ENCODE measurements around the gene CHN2. TPM values are rescaled to one million over a fixed set of nuclear protein-coding genes. Genes with fewer than 3 reads are reported as not detected.

Gene CHN2
- total RNA-seq, 2 donors from 2014 or later = 4.1 to 4.8 TPM

- intact Hi-C loops (cut with DNase I) = no loop called here
- DNase-seq (no peak), ATAC-seq (no peak)
These were observed 170.8 kb downstream of the CHN2 start for GRCh38 chr7:29365423-29365822.

DNA sequence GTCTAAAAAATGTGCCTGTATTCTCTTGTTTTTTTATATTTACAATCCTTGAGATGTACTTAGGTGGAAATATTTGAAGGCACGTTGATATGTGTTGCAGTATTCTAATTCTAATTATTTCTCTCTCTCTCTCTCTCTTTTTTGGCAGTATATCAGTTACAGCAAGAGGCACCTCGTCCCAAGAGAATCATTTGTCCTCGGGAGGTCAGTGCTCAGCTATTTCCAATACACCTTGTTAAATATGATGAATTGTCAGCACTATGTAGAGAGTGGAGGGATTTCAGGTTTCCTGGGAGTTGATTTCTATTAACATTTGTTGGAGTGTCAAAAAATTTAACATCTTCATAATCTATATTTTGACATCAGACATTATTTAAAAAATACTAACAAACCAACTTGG lies 173.2 kb downstream of the CHN2 start:
- ATAC-seq (no peak), DNase-seq (no peak)
- intact Hi-C loops (cut with DNase I) = no loop called here

DNA sequence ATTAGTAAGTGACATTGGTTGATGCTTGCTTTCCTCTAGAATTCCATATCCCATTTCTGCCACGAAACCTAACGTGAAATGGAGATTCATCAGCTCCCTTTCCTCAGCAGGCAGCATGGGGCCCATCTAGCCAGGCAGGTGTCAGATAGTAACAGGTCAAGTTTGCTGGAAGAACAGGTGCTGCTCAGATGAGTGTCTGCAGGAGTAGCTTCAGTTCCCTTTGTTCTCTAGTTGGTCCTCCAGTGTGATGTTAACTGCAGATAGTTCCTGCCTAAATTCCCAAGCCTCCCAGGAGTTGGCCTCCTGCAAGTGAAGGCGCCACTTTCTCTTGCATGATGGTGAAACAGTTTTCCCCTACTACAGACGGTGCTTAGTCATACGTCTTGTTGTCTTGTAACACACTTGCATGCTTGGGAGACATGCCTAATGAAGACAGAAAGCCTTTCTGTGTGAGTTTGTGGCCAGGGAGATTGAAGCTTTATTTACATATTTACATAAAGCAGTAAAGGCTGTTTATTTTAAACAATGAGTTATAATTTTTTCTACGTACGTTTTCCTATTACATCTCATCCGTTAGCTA lies 175.4 kb downstream of the CHN2 start:
- DNase-seq (no peak), ATAC-seq (no peak)
- intact Hi-C loops (cut with DNase I) = no loop called here

GRCh38 chr7:29370531-29371314 lies 176.1 kb downstream of the CHN2 start:
- intact Hi-C loops (cut with DNase I) = no loop called here
- peak; percentile 26 for DNase-seq
- peak in 1 of 2 donors; percentile 94 for ATAC-seq

GRCh38 chr7:29371472-29371871 lies 176.9 kb downstream of the CHN2 start:
- intact Hi-C loops (cut with DNase I) = no loop called here
- ATAC-seq (no peak), DNase-seq (no peak)

DNA sequence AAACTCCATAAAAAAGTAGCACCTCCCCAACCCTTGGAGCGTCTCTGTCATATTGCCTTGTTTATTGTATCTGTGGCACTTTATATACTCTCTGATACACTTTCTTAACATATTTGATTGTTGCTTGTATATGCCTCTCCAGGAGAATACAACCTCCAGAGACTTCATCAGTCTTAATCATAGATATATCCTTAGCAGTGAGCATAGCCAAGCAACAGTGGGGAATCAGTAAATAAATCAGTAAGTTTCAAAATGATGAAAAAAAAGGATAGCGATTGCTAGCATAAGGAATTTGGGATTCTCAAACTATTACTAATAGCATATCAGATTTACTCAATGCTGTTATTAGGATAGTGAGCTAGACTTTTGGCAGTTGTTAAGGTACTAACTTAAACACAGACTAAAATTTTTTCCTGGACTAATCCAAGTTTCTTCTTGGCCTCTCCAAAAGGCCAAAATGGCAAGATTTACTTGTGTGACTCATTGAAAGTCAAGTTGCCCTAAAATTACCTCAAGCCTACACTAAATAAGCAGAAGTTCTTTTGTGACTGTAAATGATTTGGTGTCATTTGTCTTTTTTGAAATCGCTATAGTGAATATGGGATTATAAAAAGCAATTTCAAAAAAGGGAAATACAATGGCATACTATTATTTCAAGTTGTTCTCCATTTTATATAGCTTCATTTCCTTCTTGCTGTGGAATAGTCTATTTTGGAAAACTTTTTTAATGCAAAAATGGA lies 177.9 kb downstream of the CHN2 start:
- DNase-seq (no peak), ATAC-seq (no peak)
- intact Hi-C loops (cut with DNase I) = no loop called here

DNA sequence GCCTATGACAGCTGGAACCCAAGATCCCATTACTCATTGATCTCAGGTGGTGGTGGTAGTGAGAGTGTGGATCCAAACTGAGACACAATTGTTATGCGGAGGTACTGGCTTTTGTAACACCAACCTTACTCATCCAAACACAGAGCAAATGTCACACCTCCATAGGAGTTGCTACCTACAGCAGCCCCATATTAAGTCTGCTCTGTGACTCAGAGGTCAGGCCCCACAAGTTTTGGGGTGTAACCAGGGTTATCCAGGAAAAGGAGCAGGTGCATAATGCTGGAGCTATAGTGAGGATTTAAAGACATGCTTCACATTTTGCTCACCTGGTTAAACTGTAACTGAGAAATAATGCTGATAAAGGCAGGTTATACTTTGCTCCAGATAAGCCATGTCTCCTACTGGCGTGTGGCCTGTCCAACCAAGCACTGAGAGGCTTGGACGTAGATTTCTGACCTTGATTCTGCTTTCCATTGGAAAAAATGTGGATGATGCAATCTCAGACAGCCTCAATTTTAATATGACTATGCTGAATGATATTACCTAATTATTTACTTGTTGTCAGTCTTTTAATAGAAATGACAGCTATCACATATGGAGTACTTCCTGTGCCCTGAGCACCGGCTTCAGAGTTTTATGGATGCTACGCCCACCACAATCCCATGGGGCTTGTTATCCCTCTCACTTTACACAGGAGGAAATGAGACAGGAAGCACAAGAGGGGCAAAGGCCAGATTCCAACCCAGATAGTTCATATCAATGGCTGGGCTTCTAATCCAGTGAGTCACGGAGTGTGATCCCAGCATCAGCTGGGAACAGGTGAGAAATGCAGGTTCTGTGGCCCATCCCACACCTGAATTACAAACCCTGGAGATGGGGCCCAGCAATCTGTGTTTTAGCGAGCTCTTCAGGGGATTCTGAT lies 181.3 kb downstream of the CHN2 start:
- intact Hi-C loops (cut with DNase I) = no loop called here
- ATAC-seq (peak in 1 of 2 donors; percentile 15), DNase-seq (no peak)

- intact Hi-C loops (cut with DNase I) = no loop called here
- ATAC-seq = no peak
- no peak for DNase-seq
These were observed 183.1 kb downstream of the CHN2 start for GRCh38 chr7:29377718-29378117.

DNA sequence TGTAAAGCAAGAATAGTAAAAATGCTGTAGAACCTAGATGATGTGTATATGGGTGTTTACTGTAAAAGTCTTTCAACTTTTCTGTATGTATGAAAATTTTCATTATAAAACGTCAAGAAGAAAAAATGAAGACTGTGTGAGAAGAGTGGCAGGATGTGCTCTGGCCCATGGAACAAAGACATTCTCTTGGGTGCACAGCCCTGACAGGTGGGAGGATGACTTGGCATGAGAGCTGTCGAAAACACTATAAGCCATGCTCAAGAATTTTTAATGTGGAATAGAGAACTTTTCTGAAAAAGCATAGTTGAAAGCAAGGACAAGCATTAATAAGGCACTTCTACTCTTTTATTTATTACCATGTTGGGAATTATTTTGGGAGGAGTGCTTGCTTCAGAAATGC lies 185.0 kb downstream of the CHN2 start:
- ATAC-seq (no peak), DNase-seq (no peak)
- intact Hi-C loops (cut with DNase I) = no loop called here

DNA sequence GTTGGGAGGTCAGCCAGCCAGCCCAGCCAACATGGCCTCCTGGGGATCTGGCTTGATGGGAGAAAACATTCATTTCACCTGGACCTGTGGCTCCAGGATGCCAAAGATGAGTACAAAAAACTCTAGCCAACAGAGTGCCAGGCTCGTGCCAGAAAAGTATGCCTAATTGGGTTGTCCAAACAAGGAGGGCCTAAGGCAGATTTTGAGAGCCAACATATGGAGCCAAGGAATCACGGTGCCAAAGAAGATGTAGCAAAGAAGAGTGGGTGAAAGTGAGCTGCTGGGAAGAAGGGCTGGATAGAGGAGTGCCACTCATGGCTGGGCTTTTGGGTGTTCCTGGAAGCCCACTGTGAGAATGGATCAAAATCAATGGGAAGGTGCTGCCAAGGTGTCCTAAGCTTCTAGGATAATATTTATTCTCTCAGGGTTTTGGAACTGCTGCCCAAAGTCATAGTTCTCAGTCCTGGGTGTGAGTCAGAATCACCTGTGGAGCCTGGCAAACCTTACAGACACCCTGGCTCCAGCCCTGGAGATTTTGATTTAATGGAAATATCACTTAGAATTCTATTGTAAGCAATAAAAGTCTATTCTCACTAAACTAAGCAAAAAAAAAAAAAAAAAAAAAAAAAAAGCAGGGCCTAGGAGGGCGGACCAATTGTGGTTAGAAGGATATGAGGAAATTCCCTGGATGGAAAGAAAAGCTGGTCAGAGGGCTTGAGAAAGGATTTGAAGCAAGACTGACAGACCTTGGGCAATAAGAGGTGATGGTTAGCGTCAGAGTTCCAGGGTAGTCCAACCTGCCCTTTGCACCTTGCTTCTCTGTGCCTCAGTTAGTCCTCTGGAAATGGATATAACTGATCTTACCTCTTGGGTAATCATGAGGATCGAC lies 186.9 kb downstream of the CHN2 start:
- intact Hi-C loops (cut with DNase I) = no loop called here
- ATAC-seq (peak in 1 of 2 donors; percentile 85), DNase-seq (no peak)

DNA sequence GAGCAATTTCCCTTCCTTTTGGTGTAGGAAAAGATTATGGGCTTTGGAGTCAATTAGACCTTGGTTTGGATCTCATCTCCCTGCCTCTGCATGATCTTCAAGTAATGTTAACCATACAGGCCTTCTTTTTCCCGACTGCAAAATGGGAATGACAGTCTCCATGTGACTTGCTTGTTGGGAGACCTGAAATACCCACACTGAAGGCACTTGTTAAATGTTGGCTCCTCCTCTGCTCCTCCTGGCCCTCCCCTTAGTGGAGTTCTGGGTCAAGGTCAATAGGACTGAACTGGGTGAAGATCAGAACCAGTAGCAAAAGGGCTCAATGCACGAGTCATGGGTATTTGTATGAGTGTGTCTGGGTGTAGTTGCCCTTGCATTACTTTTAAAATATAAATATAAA lies 189.7 kb downstream of the CHN2 start:
- DNase-seq (no peak), ATAC-seq (no peak)
- intact Hi-C loops (cut with DNase I) = no loop called here

- no peak for DNase-seq
- ATAC-seq = no peak
These were observed 190.7 kb downstream of the CHN2 start for GRCh38 chr7:29385214-29385814.

DNA sequence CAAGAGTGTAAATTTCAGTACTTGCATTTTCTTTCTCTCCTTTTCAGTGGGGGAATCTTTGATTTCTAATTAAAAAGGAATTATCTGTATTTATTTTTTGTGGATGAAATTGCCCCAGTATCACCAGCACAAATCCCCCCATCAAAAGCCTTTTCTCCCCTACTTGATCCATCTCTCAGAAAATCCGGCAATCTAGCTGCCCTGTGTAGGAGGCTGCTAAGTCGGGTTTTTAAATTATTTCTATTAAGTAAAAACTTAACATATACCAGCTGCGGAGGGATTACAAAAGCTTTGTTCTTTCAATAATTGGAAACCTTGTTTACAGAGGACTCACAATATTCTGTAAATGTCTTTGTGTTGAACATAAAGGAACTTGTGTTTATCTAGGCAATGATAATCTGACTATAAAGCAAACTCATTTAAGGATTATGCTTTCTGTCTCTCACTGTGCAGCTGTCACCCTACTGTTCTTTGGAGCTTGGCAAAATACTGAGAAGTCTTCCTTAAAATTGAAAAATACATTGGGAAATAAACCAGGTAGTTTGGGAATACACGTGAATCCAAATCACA lies 191.7 kb downstream of the CHN2 start:
- ATAC-seq = no peak
- intact Hi-C loops (cut with DNase I) = no loop called here
- DNase-seq = no peak

More at GRCh38 chr7:29385214-29385814, 190.7 kb downstream of the CHN2 start:
- intact Hi-C loops (cut with DNase I) = no loop called here

DNA sequence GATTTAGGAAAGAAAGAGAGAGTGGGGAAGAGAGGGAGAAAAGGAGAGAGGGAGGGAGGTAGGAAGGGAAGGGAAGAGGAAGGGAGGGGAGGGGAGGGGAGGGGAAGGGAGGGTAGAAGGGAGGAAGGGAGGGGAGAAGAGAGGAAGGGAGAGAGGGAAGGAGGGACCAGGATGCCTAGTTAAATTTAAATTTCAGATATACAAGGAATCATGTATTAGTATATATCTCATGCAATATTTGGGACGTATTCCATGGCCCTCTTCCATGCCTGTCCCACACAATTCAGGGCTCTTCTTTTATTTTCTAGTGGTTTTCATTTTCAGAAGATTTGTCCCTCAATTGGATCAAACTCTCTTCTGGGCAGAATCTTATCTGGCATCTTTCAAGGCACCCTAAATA lies 196.7 kb downstream of the CHN2 start:
- intact Hi-C loops (cut with DNase I) = no loop called here
- ATAC-seq = no peak
- DNase-seq = no peak

GRCh38 chr7:29394321-29394720 lies 199.7 kb downstream of the CHN2 start:
- no peak for DNase-seq
- intact Hi-C loops (cut with DNase I) = no loop called here
- no peak for ATAC-seq

DNA sequence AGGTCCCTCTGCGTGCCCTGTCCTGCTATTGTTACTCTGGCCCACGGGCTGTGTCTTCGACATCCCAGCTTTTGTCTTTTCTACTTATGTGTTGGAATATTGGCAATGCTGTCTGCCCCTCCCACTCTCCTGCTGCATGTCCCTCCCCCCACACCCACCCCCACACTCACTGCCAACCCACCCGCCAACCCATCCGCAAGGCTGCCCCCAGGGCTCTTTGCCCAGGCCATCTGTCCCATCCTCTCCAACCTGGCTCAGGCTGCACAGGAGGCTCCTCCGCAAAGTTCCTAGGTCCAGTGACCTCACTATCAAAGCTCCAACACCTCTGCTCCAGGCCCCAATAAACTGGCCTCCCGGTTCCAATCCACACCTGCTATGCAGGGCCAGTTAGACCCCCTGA lies 202.0 kb downstream of the CHN2 start:
- intact Hi-C loops (cut with DNase I) = no loop called here
- DNase-seq = no peak
- ATAC-seq = no peak

DNA sequence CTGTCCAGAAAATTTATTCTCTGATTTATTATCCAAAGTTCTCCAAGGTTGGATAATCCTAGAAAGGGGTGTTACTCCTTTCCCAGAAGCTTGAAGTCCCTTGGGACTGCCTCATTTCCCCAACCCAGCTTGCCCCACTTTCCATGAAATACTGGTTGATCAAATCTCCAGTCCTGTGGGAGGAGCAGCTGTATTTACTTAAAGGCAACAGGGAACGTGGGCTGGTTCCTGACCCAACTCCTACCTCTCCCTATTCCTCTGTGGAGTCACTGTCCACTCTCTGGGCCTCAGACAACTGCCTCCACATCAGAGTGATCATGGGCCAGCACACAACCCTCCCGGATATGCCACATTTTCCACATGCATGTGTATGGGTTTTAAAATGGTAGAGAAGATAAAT lies 202.8 kb downstream of the CHN2 start:
- intact Hi-C loops (cut with DNase I) = no loop called here
- peak in 1 of 2 donors; percentile 57 for ATAC-seq
- DNase-seq = no peak

- intact Hi-C loops (cut with DNase I) = no loop called here
- DNase-seq (no peak), ATAC-seq (no peak)
These were observed 203.4 kb downstream of the CHN2 start for GRCh38 chr7:29398011-29398410.
